Adrenal gland (tissue), 12 donors: ENCODE measurements around the gene HSF2BP. TPM values are rescaled to one million over a fixed set of nuclear protein-coding genes. Genes with fewer than 3 reads are reported as not detected.

ENCODE experiments used
- DNase-seq, 7 donors: peaks; one replicate each; pipeline ENCODE4 v3.0.0-alpha.2; 2019 to 2020
- H3K27ac ChIP-seq, 5 donors: fragments of 200-600 bp; sonication (generic) in 4 of 5; 1 replicate in 3 of 5; 2 replicates in 2 of 5; pipeline versions ENCODE4 v1.5.1 to v1.8.0; 2016 to 2020; ENCODE audit warnings: mild to moderate bottlenecking in 1 of 5
- H3K27me3 ChIP-seq: fragments of 200-600 bp; 2 replicates; pipeline ENCODE4 v1.8.0; 2021
- H3K36me3 ChIP-seq, 2 donors: fragments of 200-600 bp; replicated peaks in 1 of 2; 1 replicate in 1 of 2; 2 replicates in 1 of 2; pipeline versions ENCODE4 v1.5.1 to v1.8.0; 2018 to 2022
- H3K4me1 ChIP-seq, 2 donors: fragments of 200-600 bp; replicated peaks in 1 of 2; 1 replicate in 1 of 2; 2 replicates in 1 of 2; pipeline versions ENCODE4 v1.5.1 to v1.8.0; 2018 to 2021
- H3K4me3 ChIP-seq, 4 donors: fragments of 200-600 bp; sonication (generic) in 3 of 4; one replicate each; pipeline ENCODE4 v1.5.1; 2016 to 2018
- H3K9me3 ChIP-seq, 3 donors: fragments of 200-600 bp; sonication (generic) in 1 of 3; replicated peaks in 1 of 3; 1 replicate in 2 of 3; 2 replicates in 1 of 3; pipeline versions ENCODE4 v1.5.1 to v1.8.0; 2016 to 2021
- CTCF ChIP-seq, 6 experiments: fragments of 450-650 bp in 4 of 6; fragments of 200-600 bp in 2 of 6; sonication (generic) in 1 of 6; IDR thresholded peaks; 1 replicate in 5 of 6; 2 replicates in 1 of 6; pipeline versions ENCODE4 v1.5.1 to v1.8.0; 2016 to 2021; ENCODE audit warnings: antibody characterized with exemption in 6 of 6, mild to moderate bottlenecking in 2 of 6, moderate library complexity in 1 of 6
- POLR2A ChIP-seq, 2 donors: fragments of 450-650 bp; IDR thresholded peaks; one replicate each; pipeline ENCODE4 v1.6.1; 2017; ENCODE audit warnings: antibody characterized with exemption in 2 of 2, mild to moderate bottlenecking in 2 of 2, moderate library complexity in 1 of 2
- WGBS, 4 donors: extraction: QIAGEN DNeasy Blood & Tissue Kit in 2 of 4; methylation state at CpG; one replicate each; pipeline versions ENCODE4 v1.1.5 to v1.1.7; 2013 to 2017; 5-methylcytosine and 5-hydroxymethylcytosine counted together
- intact Hi-C, 2 donors: fragments of 100-400 bp; cut with DNase I; formaldehyde crosslinking; loops; one replicate each; pipeline versions ENCODE4 v1.14.1 to v1.15.0; 2022 to 2023
- polyA plus RNA-seq, 3 donors: library from polyadenylated mRNA; stranded (reverse); fragments of 200-250 nt in 2 of 3; fragments of 350-450 nt in 1 of 3; fragmentation: Illumina TruSeq in 1 of 3; extraction: RNeasy Lipid Tissue Mini Kit (QIAGEN cat#74804) in 1 of 3; gene quantifications; one replicate each; pipeline ENCODE4 v1.2.3, GENCODE V29; 2013 to 2014
- total RNA-seq, 9 donors: library from RNA; depleted of rRNA in 4 of 9; stranded (reverse); fragments of >200 nt in 4 of 9; fragments of 120-200 nt in 1 of 9; fragmentation: NEBNext Ultra II Directional in 1 of 9; extraction: Animal tissue kit (Norgen Biotek cat#: 25700) in 1 of 9; gene quantifications; one replicate each; pipeline versions ENCODE4 v1.1.0 to v1.2.4, GENCODE V29; 2013 to 2023
- donor health status: healthy with polysubstance abuse.
- donor health status: Bipolar disorder and iron deficiency.
- donor health status: DM: yes; HTN: yes; CAD: no.
- donor health status: DM: no; HTN: no; CAD: no.
- donor health status: DM: no; HTN: no; CAD: no.
- donor health status: DM: yes; HTN: yes; CAD: no.

Gene HSF2BP
- total and polyA plus RNA-seq, 12 donors = 0.23 to 1.5 (median 0.42) TPM; not detected in 2

GRCh38 chr21:43585514-43585913 is 73.8 kb downstream of the HSF2BP start:
- intact Hi-C loops = no loop called here
- Histone ChIP-seq H3K27me3 (no peaks in the 10 kb centered on the region), H3K4me1 (peaks cover 18% of the 10 kb centered on the region in 2 donors), H3K4me3 (no peak overlapping the region), H3K27ac (peak overlapping the region in 4 of 5 donors; percentile 42 to 81 (median 64)), H3K9me3 (no peaks in the 10 kb centered on the region), H3K36me3 (no peaks in the 10 kb centered on the region)
- no peak for DNase-seq
- WGBS, 4 donors = 83 to 89% (median 88%) methylated on average over 4 of the region's 4 CpGs
- TF ChIP-seq POLR2A (IDR thresholded peaks at IDR 0.05) = no peak
- TF ChIP-seq CTCF (IDR thresholded peaks at IDR 0.05) = no peak

- H3K27me3 ChIP-seq = no peaks in the 10 kb centered on the region
- no peak for DNase-seq
- peaks cover 8 to 10% of the 10 kb centered on the region in 2 donors for H3K4me1 ChIP-seq
- TF ChIP-seq CTCF (IDR thresholded peaks at IDR 0.05) = no peak
- no peak for TF ChIP-seq POLR2A (IDR thresholded peaks at IDR 0.05)
- no peaks in the 10 kb centered on the region for H3K36me3 ChIP-seq
- no peak overlapping the region for H3K27ac ChIP-seq
- WGBS, 4 donors = 80 to 92% (median 88%) methylated on average over 2 to 3 of the region's 3 CpGs
- H3K4me3 ChIP-seq = no peak overlapping the region
- no peaks in the 10 kb centered on the region for H3K9me3 ChIP-seq
- intact Hi-C loops = no loop called here
Measured at GRCh38 chr21:43581453-43581852, 77.8 kb downstream of the HSF2BP start.

- H3K27ac ChIP-seq = no peak overlapping the region
- no peaks in the 10 kb centered on the region for H3K9me3 ChIP-seq
- no peaks in the 10 kb centered on the region for H3K27me3 ChIP-seq
- 70 to 78% (median 73%) methylated on average over 6 of the region's 6 CpGs for WGBS, 4 donors
- H3K4me1 ChIP-seq = no peaks in the 10 kb centered on the region
- TF ChIP-seq CTCF (IDR thresholded peaks at IDR 0.05) (no peak), POLR2A (IDR thresholded peaks at IDR 0.05) (no peak)
- intact Hi-C loops = no loop called here
- DNase-seq = no peak
- H3K4me3 ChIP-seq = no peak overlapping the region
- no peaks in the 10 kb centered on the region for H3K36me3 ChIP-seq
Measured at GRCh38 chr21:43578677-43579303, 80.5 kb downstream of the HSF2BP start.

- H3K27me3 ChIP-seq = no peaks in the 10 kb centered on the region
- no peaks in the 10 kb centered on the region for H3K4me1 ChIP-seq
- TF ChIP-seq CTCF (IDR thresholded peaks at IDR 0.05) (no peak), POLR2A (IDR thresholded peaks at IDR 0.05) (no peak)
- intact Hi-C loops = no loop called here
- no peak overlapping the region for H3K4me3 ChIP-seq
- no peak for DNase-seq
- 70 to 86% (median 83%) methylated on average over 3 of the region's 3 CpGs for WGBS, 4 donors
- peak overlapping the region in 1 of 5 donors; percentile 49 for H3K27ac ChIP-seq
- no peaks in the 10 kb centered on the region for H3K9me3 ChIP-seq
- no peaks in the 10 kb centered on the region for H3K36me3 ChIP-seq
Measured at GRCh38 chr21:43575473-43575844, 83.8 kb downstream of the HSF2BP start.
